SJSA1 (cell line): ENCODE results near the gene SCAF4. TPM values are rescaled to one million over a fixed set of nuclear protein-coding genes. Genes with fewer than 3 reads are reported as not detected.

Source experiments
- DNase-seq, 2 experiments: peaks; one replicate each; pipeline ENCODE4 v3.0.0-alpha.2; 2015 to 2020; ENCODE audit warnings: low spot score in 2 of 2, low read depth in 1 of 2
- H3K27ac ChIP-seq: fragments of 250-450 bp; sonication (Bioruptor Pico); 2 replicates; pipeline ENCODE4 v1.5.1; 2020; ENCODE audit warnings: mild to moderate bottlenecking, moderate library complexity
- H3K27me3 ChIP-seq: fragments of 250-450 bp; sonication (Bioruptor Pico); replicated peaks from 2 replicates; pipeline ENCODE4 v1.5.1; 2020; ENCODE audit warnings: mild to moderate bottlenecking, moderate library complexity
- H3K36me3 ChIP-seq: fragments of 250-450 bp; sonication (Bioruptor Pico); 2 replicates; pipeline ENCODE4 v1.5.1; 2020; ENCODE audit warnings: mild to moderate bottlenecking
- H3K4me1 ChIP-seq: fragments of 250-450 bp; sonication (Bioruptor Pico); replicated peaks from 2 replicates; pipeline ENCODE4 v1.6.1; 2021; ENCODE audit warnings: mild to moderate bottlenecking
- H3K4me3 ChIP-seq: fragments of 250-450 bp; sonication (Bioruptor Pico); 2 replicates; pipeline ENCODE4 v1.5.1; 2020; ENCODE audit warnings: mild to moderate bottlenecking
- H3K9me3 ChIP-seq: fragments of 250-450 bp; sonication (Bioruptor Pico); replicated peaks from 2 replicates; pipeline ENCODE4 v1.5.1; 2020; ENCODE audit warnings: mild to moderate bottlenecking
- total RNA-seq: library from RNA; depleted of rRNA; stranded (reverse); fragments of >200 nt; shearing (Covaris generic); gene quantifications from 2 replicates; pipeline ENCODE4 v1.2.3, GENCODE V29; 2014

SCAF4 gene
- total RNA-seq, 1 experiment from 2014 or later = 6.5 TPM

- Histone ChIP-seq H3K9me3 (no peaks in the 10 kb centered on the region), H3K27ac (peak overlapping the region; percentile 93), H3K4me1 (peaks cover 23% of the 10 kb centered on the region), H3K27me3 (no peaks in the 10 kb centered on the region), H3K4me3 (peak overlapping the region; percentile 100), H3K36me3 (peaks cover 30% of the 10 kb centered on the region)
- DNase-seq = peak; percentile 37 to 58
Observed at GRCh38 chr21:31731056-31731856, 662 bp downstream of the SCAF4 start.

DNA sequence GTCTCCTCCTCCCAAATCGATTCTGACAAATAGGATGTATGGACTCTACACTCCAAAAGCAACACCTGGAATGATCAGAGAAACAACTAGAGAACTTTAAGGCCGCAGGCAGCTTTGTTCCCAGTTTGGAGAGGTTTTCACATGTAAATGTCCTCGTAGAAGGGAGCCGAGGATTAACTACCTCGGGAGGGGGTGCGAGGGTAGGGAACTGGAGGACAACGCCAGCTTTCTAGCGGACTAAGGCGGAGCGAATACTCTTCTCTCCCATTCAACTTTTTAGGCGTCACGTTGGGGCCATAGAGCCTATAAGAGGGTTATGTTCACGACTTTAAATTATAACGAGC lies 1.2 kb downstream of the SCAF4 start:
- Histone ChIP-seq H3K27ac (peak overlapping the region; percentile 93; the same call in 1 of the 2 replicates), H3K9me3 (no peaks in the 10 kb centered on the region), H3K36me3 (peaks cover 32% of the 10 kb centered on the region), H3K27me3 (no peaks in the 10 kb centered on the region), H3K4me1 (peaks cover 23% of the 10 kb centered on the region), H3K4me3 (peak overlapping the region; percentile 100)
- peak in 1 of 2 experiments; percentile 41 for DNase-seq

DNA sequence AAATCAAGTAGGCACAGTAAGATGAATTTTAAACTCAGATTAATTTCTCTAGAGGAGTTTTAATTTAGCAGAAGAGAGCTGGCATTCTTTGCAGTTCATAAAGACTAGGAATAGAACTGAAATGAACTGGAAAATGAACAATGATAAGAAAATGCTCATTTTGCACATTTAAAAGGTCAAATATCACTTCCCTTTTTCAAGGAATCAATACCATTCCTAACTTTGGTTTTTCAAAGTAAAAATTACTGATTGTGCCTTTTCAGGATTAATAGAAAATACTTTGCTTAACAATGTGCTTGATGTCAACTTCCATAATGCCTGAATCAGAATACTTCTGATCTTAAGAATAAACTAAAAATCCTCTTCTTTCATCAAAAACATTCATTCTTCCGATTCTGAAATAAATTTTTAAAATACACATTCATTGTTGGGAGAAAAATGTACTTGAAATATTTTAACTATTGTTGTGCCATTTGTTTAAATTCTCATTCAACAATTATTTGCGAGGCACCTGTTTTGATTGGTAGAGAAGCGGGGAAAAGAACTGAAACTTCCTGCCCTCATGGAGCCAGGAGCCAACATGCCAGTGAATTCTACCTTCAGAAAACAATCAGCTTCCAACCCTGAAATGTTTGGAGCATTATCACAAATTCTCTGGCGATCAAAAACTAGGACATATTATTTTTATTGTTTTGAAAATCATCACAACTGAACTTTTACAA lies 2.1 kb downstream of the SCAF4 start:
- H3K4me3 ChIP-seq = peak overlapping the region; percentile 100
- no peaks in the 10 kb centered on the region for H3K9me3 ChIP-seq
- peaks cover 38% of the 10 kb centered on the region for H3K36me3 ChIP-seq
- H3K4me1 ChIP-seq = peaks cover 26% of the 10 kb centered on the region
- no peak overlapping the region for H3K27ac ChIP-seq
- DNase-seq = no peak
- H3K27me3 ChIP-seq = no peaks in the 10 kb centered on the region

- no peak overlapping the region for H3K4me3 ChIP-seq
- no peaks in the 10 kb centered on the region for H3K9me3 ChIP-seq
- no peak for DNase-seq
- H3K4me1 ChIP-seq = peaks cover 27% of the 10 kb centered on the region
- no peaks in the 10 kb centered on the region for H3K27me3 ChIP-seq
- peaks cover 38% of the 10 kb centered on the region for H3K36me3 ChIP-seq
- H3K27ac ChIP-seq = no peak overlapping the region
Observed at GRCh38 chr21:31728952-31729351, 3.0 kb downstream of the SCAF4 start.

DNA sequence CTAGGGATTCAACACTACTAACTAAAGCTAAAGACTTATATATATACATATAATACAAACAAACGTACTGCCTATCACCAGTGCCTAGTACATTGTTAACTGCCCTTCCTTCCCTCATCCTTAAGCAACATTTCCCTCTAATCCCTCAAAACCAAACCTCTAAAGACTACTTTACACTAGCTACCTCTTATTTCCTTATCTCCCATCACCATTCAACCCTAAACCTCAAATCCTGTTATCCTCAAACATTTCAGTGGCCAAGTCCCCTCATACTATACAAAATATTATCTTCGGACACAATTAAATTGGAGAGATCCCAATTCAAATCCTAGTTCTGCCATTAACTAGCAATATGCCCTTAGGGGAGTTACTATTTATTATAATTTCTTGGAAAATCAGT lies 3.7 kb downstream of the SCAF4 start:
- Histone ChIP-seq H3K36me3 (peaks cover 38% of the 10 kb centered on the region), H3K27me3 (no peaks in the 10 kb centered on the region)

DNA sequence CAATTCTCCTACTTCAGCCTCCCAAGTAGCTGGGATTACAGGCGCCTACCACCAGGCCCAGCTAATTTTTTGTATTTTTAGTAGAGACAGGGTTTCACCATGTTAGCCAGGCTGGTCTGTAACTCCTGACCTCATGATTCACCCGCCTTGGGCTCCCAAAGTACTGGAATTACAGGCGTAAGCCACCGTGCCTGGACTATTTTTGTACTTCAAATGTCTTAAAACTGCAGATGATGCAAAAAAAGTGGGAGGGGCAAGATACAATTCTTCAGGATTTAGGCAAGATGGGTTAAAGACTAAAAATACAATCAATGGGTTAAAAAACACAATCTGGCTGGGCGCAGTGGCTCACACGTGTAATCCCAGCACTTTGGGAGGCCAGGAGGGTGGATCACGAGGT lies 4.7 kb downstream of the SCAF4 start:
- H3K9me3 ChIP-seq = no peaks in the 10 kb centered on the region
- no peak for DNase-seq

More for the DNA sequence above, 3.7 kb downstream of the SCAF4 start:
- Histone ChIP-seq H3K4me1 (peaks cover 27% of the 10 kb centered on the region), H3K9me3 (no peaks in the 10 kb centered on the region), H3K4me3 (no peak overlapping the region), H3K27ac (no peak overlapping the region)
- no peak for DNase-seq

GRCh38 chr21:31726407-31726806 lies 5.5 kb downstream of the SCAF4 start:
- peaks cover 33% of the 10 kb centered on the region for H3K36me3 ChIP-seq
- no peak for DNase-seq
- H3K27ac ChIP-seq = no peak overlapping the region
- H3K4me1 ChIP-seq = peaks cover 16% of the 10 kb centered on the region
- H3K27me3 ChIP-seq = no peaks in the 10 kb centered on the region
- H3K9me3 ChIP-seq = no peaks in the 10 kb centered on the region
- H3K4me3 ChIP-seq = no peak overlapping the region

More for the DNA sequence above, 4.7 kb downstream of the SCAF4 start:
- H3K4me3 ChIP-seq = no peak overlapping the region
- peaks cover 17% of the 10 kb centered on the region for H3K4me1 ChIP-seq
- peaks cover 38% of the 10 kb centered on the region for H3K36me3 ChIP-seq
- H3K27me3 ChIP-seq = no peaks in the 10 kb centered on the region
- H3K27ac ChIP-seq = no peak overlapping the region

GRCh38 chr21:31725202-31725839 lies 6.6 kb downstream of the SCAF4 start:
- H3K4me1 ChIP-seq = peaks cover 16% of the 10 kb centered on the region
- DNase-seq = no peak
- H3K4me3 ChIP-seq = no peak overlapping the region
- no peak overlapping the region for H3K27ac ChIP-seq
- H3K27me3 ChIP-seq = no peaks in the 10 kb centered on the region
- H3K9me3 ChIP-seq = no peaks in the 10 kb centered on the region
- H3K36me3 ChIP-seq = peaks cover 35% of the 10 kb centered on the region

DNA sequence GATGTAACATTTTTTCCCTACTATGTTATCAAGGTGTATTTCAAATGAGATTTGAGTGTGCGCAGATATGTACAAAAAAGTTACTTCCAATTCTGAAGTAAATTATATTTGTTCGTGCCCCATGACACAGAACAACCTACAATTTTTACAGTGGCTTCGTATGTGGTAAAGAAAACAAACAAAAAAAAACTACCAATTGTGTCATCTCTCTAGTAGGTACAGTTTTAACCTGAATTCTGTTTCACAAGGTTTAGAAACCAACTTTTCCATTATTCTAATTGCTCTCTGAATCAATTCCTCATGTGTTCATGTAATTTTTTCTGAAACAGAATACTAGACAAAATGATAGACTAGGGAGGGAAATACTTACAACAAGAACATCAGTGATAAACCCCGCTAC lies 7.4 kb downstream of the SCAF4 start:
- H3K36me3 ChIP-seq = peaks cover 38% of the 10 kb centered on the region
- H3K4me3 ChIP-seq = no peak overlapping the region
- H3K9me3 ChIP-seq = no peaks in the 10 kb centered on the region

DNA sequence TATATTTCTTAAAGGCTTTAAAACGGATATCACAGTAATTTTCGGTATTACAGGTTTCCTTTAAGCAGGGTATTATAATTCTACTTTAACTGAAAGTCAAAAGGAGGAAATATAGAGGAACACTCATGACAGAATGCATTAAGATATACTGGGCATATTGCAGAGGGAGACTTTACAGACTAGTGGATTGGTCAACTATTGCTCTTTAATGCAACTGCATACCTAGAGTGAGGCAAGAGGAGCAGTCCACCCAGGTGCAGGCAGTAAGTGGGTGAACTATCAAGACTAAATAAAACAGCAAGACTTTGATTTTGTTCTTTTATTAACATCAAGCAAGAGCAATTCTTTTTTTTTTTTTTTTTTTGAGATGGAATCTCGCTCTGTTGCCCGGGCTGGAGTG lies 10.5 kb downstream of the SCAF4 start:
- DNase-seq = no peak
- H3K27me3 ChIP-seq = no peaks in the 10 kb centered on the region
- peaks cover 5% of the 10 kb centered on the region; the same call in 1 of the 2 replicates for H3K4me1 ChIP-seq
- no peak overlapping the region for H3K4me3 ChIP-seq
- H3K27ac ChIP-seq = no peak overlapping the region
- H3K9me3 ChIP-seq = no peaks in the 10 kb centered on the region
- peaks cover 19% of the 10 kb centered on the region; the same call in 1 of the 2 replicates for H3K36me3 ChIP-seq

More for the DNA sequence above, 7.4 kb downstream of the SCAF4 start:
- H3K27me3 ChIP-seq = no peaks in the 10 kb centered on the region
- no peak overlapping the region for H3K27ac ChIP-seq
- no peak for DNase-seq
- peaks cover 13% of the 10 kb centered on the region for H3K4me1 ChIP-seq

DNA sequence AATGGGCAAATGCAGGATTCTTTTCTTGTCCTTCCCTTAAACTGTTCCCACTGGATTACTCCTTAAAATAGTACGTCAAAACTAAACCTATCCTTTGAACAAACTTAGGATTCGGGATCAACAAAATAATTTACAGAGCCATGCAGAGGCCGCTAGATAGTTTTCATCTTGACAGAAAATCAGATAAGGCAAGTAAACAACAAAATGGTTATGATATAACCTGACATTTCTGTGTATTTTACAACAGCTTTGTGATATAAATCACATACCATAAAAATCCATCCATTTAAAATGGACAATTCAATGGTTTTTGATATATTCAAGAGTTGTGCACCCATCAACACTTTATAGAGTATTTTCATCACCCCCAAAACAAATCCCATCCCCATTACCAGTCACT lies 11.2 kb downstream of the SCAF4 start:
- DNase-seq = no peak
- peaks cover 16% of the 10 kb centered on the region; the same call in 1 of the 2 replicates for H3K36me3 ChIP-seq
- no peaks in the 10 kb centered on the region for H3K27me3 ChIP-seq
- no peaks in the 10 kb centered on the region for H3K9me3 ChIP-seq
- no peak overlapping the region for H3K27ac ChIP-seq
- H3K4me1 ChIP-seq = peaks cover 5% of the 10 kb centered on the region; the same call in 1 of the 2 replicates
- H3K4me3 ChIP-seq = no peak overlapping the region

- H3K27ac ChIP-seq = no peak overlapping the region
- no peak for DNase-seq
- H3K4me3 ChIP-seq = no peak overlapping the region
- no peaks in the 10 kb centered on the region for H3K27me3 ChIP-seq
- H3K4me1 ChIP-seq = peaks cover 5% of the 10 kb centered on the region; the same call in 1 of the 2 replicates
- H3K36me3 ChIP-seq = peaks cover 13% of the 10 kb centered on the region; the same call in 1 of the 2 replicates
- no peaks in the 10 kb centered on the region for H3K9me3 ChIP-seq
Observed at GRCh38 chr21:31720330-31720729, 11.6 kb downstream of the SCAF4 start.

DNA sequence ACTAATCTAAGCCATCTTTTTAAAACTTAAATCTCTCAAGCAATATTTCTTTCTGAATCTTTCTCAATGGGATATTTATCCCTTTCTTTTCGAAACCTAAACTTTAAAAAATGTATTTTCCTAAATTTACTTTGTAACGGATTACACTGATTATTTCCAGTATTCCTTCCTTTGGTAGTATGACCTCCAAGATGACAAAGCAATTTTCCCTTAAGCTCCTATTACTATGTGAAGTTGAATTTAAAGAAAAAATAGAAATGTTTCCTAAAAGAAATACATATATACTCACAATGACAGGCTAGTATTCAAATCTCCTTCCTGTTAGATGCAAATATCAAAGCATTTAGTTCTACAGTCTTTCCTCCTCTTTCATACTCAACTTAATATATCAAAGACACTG lies 15.8 kb downstream of the SCAF4 start:
- Histone ChIP-seq H3K4me3 (no peak overlapping the region), H3K9me3 (no peaks in the 10 kb centered on the region), H3K27ac (no peak overlapping the region), H3K4me1 (peaks cover 38% of the 10 kb centered on the region), H3K36me3 (peaks cover 14% of the 10 kb centered on the region; the same call in 1 of the 2 replicates), H3K27me3 (no peaks in the 10 kb centered on the region)
- DNase-seq = no peak
